Measurements from ENCODE around the gene DYNLT2.
"Not testable (repeated sequence)": the region's sequence is repeated elsewhere in the genome, so short reads cannot be mapped to it uniquely, and the experiment has no call there.

DYNLT2 gene

GRCh38 chr6:169701311-169701953, 49.9 kb downstream of the DYNLT2 start:
- no peak for DNase-seq (ENCODE audit: low read depth, low spot score)

- DNase-seq (ENCODE audit: low read depth, low spot score): no peak
Observed at GRCh38 chr6:169700296-169700695, 51.1 kb downstream of the DYNLT2 start.

- DNase-seq (ENCODE audit: low read depth, low spot score): not testable (repeated sequence)
Observed at GRCh38 chr6:169697115-169697514, 54.3 kb downstream of the DYNLT2 start.

- no peak for DNase-seq (ENCODE audit: low read depth, low spot score)
Observed at GRCh38 chr6:169695131-169695530, 56.2 kb downstream of the DYNLT2 start.

GRCh38 chr6:169692516-169692915, 58.9 kb downstream of the DYNLT2 start:
- no peak for DNase-seq (ENCODE audit: low read depth, low spot score)

GRCh38 chr6:169691260-169691659, 60.1 kb downstream of the DYNLT2 start:
- no peak for DNase-seq (ENCODE audit: low read depth, low spot score)
